Spleen (tissue), 7 donors: ENCODE results near the gene DYNC1LI2.

ENCODE experiments used
- POLR2A ChIP-seq, 3 donors: fragments of 450-650 bp; IDR thresholded peaks; one replicate each; pipeline ENCODE4 v1.5.1; 2017; ENCODE audit warnings: antibody characterized with exemption in 3 of 3, mild to moderate bottlenecking in 1 of 3
- TF ChIP-seq, protein P1 (sequence below), 11 experiments: fragments of 200-600 bp in 7 of 11; fragments of 450-650 bp in 4 of 11; sonication (generic) in 4 of 11; IDR thresholded peaks in 8 of 11; conservative IDR thresholded peaks in 3 of 11; 1 replicate in 7 of 11; 2 replicates in 4 of 11; pipeline versions ENCODE4 v1.4.0 to v1.8.0; 2016 to 2021; ENCODE audit warnings: antibody characterized with exemption in 11 of 11, inconsistent platforms in 4 of 11, mild to moderate bottlenecking in 1 of 11
- donor health status: DM: no; HTN: no; CAD: no; lungs with moderate emphysema.
- donor health status: DM: no; HTN: no; CAD: no.
- donor health status: DM: no; HTN: no; CAD: no.

DNA sequence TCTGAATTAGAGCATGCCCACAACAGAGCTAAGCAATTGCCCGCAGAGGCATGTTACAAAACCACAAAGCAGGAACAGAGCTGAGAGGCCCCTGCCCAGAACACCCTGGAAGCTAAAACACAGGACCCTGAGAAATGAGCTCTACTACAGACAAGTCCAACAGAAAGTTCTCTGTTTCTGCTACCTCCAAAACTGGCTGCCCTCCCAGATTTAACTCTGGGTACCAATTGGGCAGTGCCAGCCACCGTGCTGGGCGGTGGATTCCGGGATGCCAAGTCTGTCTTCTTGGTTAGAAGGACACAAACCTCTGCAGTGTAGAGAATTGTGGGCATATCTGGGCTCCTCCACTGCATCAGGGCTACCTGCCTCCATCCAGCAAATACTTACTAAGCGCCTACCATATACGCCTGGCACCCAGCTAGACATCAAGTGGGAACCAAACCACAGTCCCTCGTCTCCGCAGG lies 55.9 kb downstream of the DYNC1LI2 start:
- TF ChIP-seq POLR2A (IDR thresholded peaks at IDR 0.05) = no peak
- TF ChIP-seq, protein P1, sequence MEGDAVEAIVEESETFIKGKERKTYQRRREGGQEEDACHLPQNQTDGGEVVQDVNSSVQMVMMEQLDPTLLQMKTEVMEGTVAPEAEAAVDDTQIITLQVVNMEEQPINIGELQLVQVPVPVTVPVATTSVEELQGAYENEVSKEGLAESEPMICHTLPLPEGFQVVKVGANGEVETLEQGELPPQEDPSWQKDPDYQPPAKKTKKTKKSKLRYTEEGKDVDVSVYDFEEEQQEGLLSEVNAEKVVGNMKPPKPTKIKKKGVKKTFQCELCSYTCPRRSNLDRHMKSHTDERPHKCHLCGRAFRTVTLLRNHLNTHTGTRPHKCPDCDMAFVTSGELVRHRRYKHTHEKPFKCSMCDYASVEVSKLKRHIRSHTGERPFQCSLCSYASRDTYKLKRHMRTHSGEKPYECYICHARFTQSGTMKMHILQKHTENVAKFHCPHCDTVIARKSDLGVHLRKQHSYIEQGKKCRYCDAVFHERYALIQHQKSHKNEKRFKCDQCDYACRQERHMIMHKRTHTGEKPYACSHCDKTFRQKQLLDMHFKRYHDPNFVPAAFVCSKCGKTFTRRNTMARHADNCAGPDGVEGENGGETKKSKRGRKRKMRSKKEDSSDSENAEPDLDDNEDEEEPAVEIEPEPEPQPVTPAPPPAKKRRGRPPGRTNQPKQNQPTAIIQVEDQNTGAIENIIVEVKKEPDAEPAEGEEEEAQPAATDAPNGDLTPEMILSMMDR (IDR thresholded peaks at IDR 0.05 in 8 of 11, conservative IDR thresholded peaks at IDR 0.05 in 3 of 11) = no peak
